HCT116 (cell line): Measurements from ENCODE around the gene UBASH3B. TPM values are rescaled to one million over a fixed set of nuclear protein-coding genes. Genes with fewer than 3 reads are reported as not detected.

Experiments used
- ATAC-seq: fragments of 200-7000 bp; cut with Tn5 transposase; 2 replicates; pipeline ENCODE4 v1.9.1; 2020; ENCODE audit warnings: mild to moderate bottlenecking, moderate library complexity
- BruUV-seq: library from RNA; stranded (reverse); fragments of 400-500 nt; replicated peaks from 2 replicates; lab custom pipeline; 2021; lab: Mats Ljungman, UMichigan
- CTCF ChIA-PET: fragments of 300-600 bp; sonication (Branson Sonifier 250); formaldehyde crosslinking; loops from one replicate; lab custom pipeline; 2021; ENCODE audit warnings: antibody characterized with exemption; lab: Charles Lee
- POLR2A ChIA-PET: fragments of 300-600, 350-600 bp; sonication (Branson Sonifier 250); formaldehyde crosslinking; loops from one replicate; lab custom pipeline; 2021; ENCODE audit warnings: antibody characterized with exemption; lab: Charles Lee
- RAD21 ChIA-PET, 2 experiments: fragments of 300-600 bp; sonication (Branson Sonifier 250); formaldehyde crosslinking; loops; one replicate each; lab custom pipeline; 2023; ENCODE audit warnings: low total read pairs in 2 of 2; ENCODE audit not compliant: uncharacterized antibody in 2 of 2, unreplicated experiment in 2 of 2, low non-redundant PET in 1 of 2; lab: Charles Lee
- DNase-seq: peaks from one replicate; pipeline ENCODE4 v3.0.0-alpha.2; 2010; ENCODE audit warnings: low read depth, low spot score
- H2AFZ ChIP-seq: fragments of 200-600 bp; shearing (Covaris generic), sonication (generic); 2 replicates; pipeline ENCODE4 v1.6.1; 2017; ENCODE audit warnings: low read depth, mixed run types, mixed read lengths, antibody characterized with exemption, low read length; ENCODE audit not compliant: poor library complexity, severe bottlenecking
- H3K27ac ChIP-seq: 2 replicates; pipeline ENCODE4 v1.5.1; 2012; ENCODE audit warnings: low read depth, low read length
- H3K27me3 ChIP-seq: fragments of 200-600 bp; sonication (generic); 2 replicates; pipeline ENCODE4 v1.6.1; 2016; ENCODE audit warnings: mixed run types, low read length, mixed read lengths; ENCODE audit not compliant: insufficient read depth
- H3K36me3 ChIP-seq, 2 experiments: fragments of 200-500 bp in 1 of 2; fragments of 200-600 bp in 1 of 2; sonication (Bioruptor generic) in 1 of 2; sonication (generic) in 1 of 2; 2 replicates each; pipeline versions ENCODE4 v1.5.1 to v1.6.1; 2014 to 2016; ENCODE audit warnings: low read length in 2 of 2, inconsistent platforms in 1 of 2, mixed read lengths in 1 of 2, mixed run types in 1 of 2; ENCODE audit not compliant: insufficient read depth in 2 of 2, control insufficient read depth in 1 of 2
- H3K4me1 ChIP-seq, 2 experiments: fragments of 200-600 bp in 1 of 2; sonication (generic) in 1 of 2; 2 replicates each; pipeline versions ENCODE4 v1.5.1 to v1.6.1; 2012 to 2017; ENCODE audit warnings: low read length in 2 of 2, inconsistent platforms in 1 of 2, mild to moderate bottlenecking in 1 of 2, mixed read lengths in 1 of 2, mixed run types in 1 of 2, moderate library complexity in 1 of 2; ENCODE audit not compliant: insufficient read depth in 2 of 2, control insufficient read depth in 1 of 2
- H3K4me2 ChIP-seq: fragments of 200-600 bp; sonication (generic); 2 replicates; pipeline ENCODE4 v1.6.1; 2017; ENCODE audit warnings: mixed run types, low read length, mixed read lengths
- H3K4me3 ChIP-seq, 2 experiments: fragments of 200-600 bp in 1 of 2; sonication (generic) in 1 of 2; replicated peaks in 1 of 2; 2 replicates each; pipeline ENCODE4 v1.5.1; 2011 to 2016; ENCODE audit warnings: low read length in 2 of 2, control low read depth in 1 of 2, low read depth in 1 of 2, mild to moderate bottlenecking in 1 of 2, mixed read lengths in 1 of 2, mixed run types in 1 of 2
- H3K79me2 ChIP-seq: fragments of 200-600 bp; sonication (generic); 2 replicates; pipeline ENCODE4 v1.6.1; 2017; ENCODE audit warnings: mild to moderate bottlenecking, mixed run types, low read length, moderate library complexity, mixed read lengths; ENCODE audit not compliant: insufficient read depth
- H3K9ac ChIP-seq: fragments of 200-600 bp; sonication (generic); 2 replicates; pipeline ENCODE4 v1.6.1; 2016; ENCODE audit warnings: low read length, mixed read lengths
- H3K9me2 ChIP-seq: fragments of 200-600 bp; sonication (generic), shearing (Covaris generic); 2 replicates; pipeline ENCODE4 v1.6.1; 2017; ENCODE audit warnings: mixed run types, mild to moderate bottlenecking, moderate library complexity; ENCODE audit not compliant: insufficient read depth
- H3K9me3 ChIP-seq, 2 experiments: fragments of 200-500 bp in 1 of 2; fragments of 200-600 bp in 1 of 2; sonication (Bioruptor generic) in 1 of 2; sonication (generic) in 1 of 2; 2 replicates each; pipeline ENCODE4 v1.6.1; 2014 to 2017; ENCODE audit warnings: low read length in 2 of 2, mixed read lengths in 2 of 2, inconsistent platforms in 1 of 2, low read depth in 1 of 2, mild to moderate bottlenecking in 1 of 2, mixed run types in 1 of 2, moderate library complexity in 1 of 2; ENCODE audit not compliant: control insufficient read depth in 1 of 2, insufficient read depth in 1 of 2
- H4K20me1 ChIP-seq: fragments of 200-600 bp; sonication (generic), shearing (Covaris generic); 2 replicates; pipeline ENCODE4 v1.6.1; 2017; ENCODE audit warnings: mixed run types, mild to moderate bottlenecking, moderate library complexity; ENCODE audit not compliant: insufficient read depth
- CEBPB ChIP-seq: IDR thresholded peaks from 2 replicates; pipeline ENCODE4 v1.6.1; 2012; ENCODE audit warnings: low read depth
- EGR1 ChIP-seq: IDR thresholded peaks from 2 replicates; pipeline ENCODE4 v1.6.1; 2012; ENCODE audit warnings: low read depth
- EZH2phosphoT487 ChIP-seq: fragments of 200-600 bp; IDR thresholded peaks from 2 replicates; pipeline ENCODE4 v1.6.1; 2018; ENCODE audit warnings: antibody characterized with exemption, borderline replicate concordance
- FOSL1 ChIP-seq: IDR thresholded peaks from 2 replicates; pipeline ENCODE4 v1.6.1; 2012; ENCODE audit warnings: low read depth
- POLR2A ChIP-seq: IDR thresholded peaks from 2 replicates; pipeline ENCODE4 v1.7.0; 2011; ENCODE audit warnings: borderline replicate concordance; ENCODE audit not compliant: insufficient read depth, insufficient read length; ENCODE audit errors: extremely low read depth
- RAD21 ChIP-seq: IDR thresholded peaks from 2 replicates; pipeline ENCODE4 v1.6.1; 2012; ENCODE audit warnings: low read depth, mild to moderate bottlenecking
- SIN3A ChIP-seq: IDR thresholded peaks from 2 replicates; pipeline ENCODE4 v1.6.1; 2012; ENCODE audit warnings: low read depth
- SRF ChIP-seq: IDR thresholded peaks from 2 replicates; pipeline ENCODE4 v1.6.1; 2012; ENCODE audit warnings: low read depth
- TCF7L2 ChIP-seq: IDR thresholded peaks from 2 replicates; pipeline ENCODE4 v1.7.0; 2011; ENCODE audit warnings: borderline replicate concordance, inconsistent platforms; ENCODE audit not compliant: insufficient read depth, insufficient read length; ENCODE audit errors: extremely low read depth
- YY1 ChIP-seq: IDR thresholded peaks from 2 replicates; pipeline ENCODE4 v1.6.1; 2011; ENCODE audit warnings: low read length, low read depth, moderate library complexity, mild to moderate bottlenecking; ENCODE audit not compliant: insufficient replicate concordance; ENCODE audit errors: extremely low read depth
- ZBTB33 ChIP-seq: IDR thresholded peaks from 2 replicates; pipeline ENCODE4 v1.6.1; 2011; ENCODE audit warnings: mild to moderate bottlenecking, low read length, moderate library complexity; ENCODE audit not compliant: insufficient replicate concordance; ENCODE audit errors: extremely low read depth
- ZFX ChIP-seq: fragments of 450-650 bp; IDR thresholded peaks from 2 replicates; pipeline ENCODE4 v1.6.1; 2017
- ZNF274 ChIP-seq: fragments of 200-500 bp; sonication (Bioruptor generic); IDR thresholded peaks from 2 replicates; pipeline ENCODE4 v1.6.1; 2014; ENCODE audit warnings: mild to moderate bottlenecking, low read depth, low read length, inconsistent platforms
- intact Hi-C: fragments of 100-400 bp; cut with micrococcal nuclease; formaldehyde crosslinking; loops from 2 replicates; pipeline ENCODE4 v1.10.0; 2022
- total RNA-seq: library from RNA; stranded (reverse); gene quantifications from one replicate; pipeline ENCODE4 v1.2.1, GENCODE V29; 2021; ENCODE audit not compliant: unreplicated experiment
- TF ChIP-seq, protein P1 (sequence below), 3 experiments: fragments of 200-600 bp in 1 of 3; sonication (generic) in 1 of 3; IDR thresholded peaks in 2 of 3; conservative IDR thresholded peaks in 1 of 3; 2 replicates each; pipeline ENCODE4 v1.5.1; 2012 to 2017; ENCODE audit warnings: low read depth in 2 of 3, low read length in 2 of 3, antibody characterized with exemption in 1 of 3, borderline replicate concordance in 1 of 3, control low read depth in 1 of 3, mild to moderate bottlenecking in 1 of 3, mixed read lengths in 1 of 3, mixed run types in 1 of 3, moderate library complexity in 1 of 3; ENCODE audit not compliant: insufficient read depth in 1 of 3

The UBASH3B gene
- total RNA-seq, 1 experiment from 2014 or later, result 40.3 TPM

DNA sequence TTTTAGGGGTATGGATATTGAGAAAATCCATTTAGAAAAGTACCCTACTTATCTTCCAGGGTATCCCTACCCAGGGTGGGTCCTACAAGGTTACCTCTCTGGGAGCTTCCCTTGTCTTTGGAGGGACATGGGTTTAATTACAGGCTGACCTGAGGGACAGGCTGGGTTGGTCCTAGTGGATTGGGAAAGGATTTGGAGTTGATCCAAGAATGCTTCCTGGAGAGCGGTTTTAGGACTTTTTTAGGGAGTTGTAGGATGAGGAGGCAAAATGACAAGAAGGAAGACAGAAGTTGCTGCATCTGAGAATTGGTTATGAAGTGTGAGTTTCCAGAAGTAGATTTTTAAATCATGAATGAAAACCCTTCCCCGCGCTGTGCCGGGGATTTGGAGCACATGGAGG is 121.0 kb downstream of the UBASH3B start:
- POLR2A ChIA-PET, result no interaction called here

GRCh38 chr11:122777343-122777742 is 121.8 kb downstream of the UBASH3B start:
- Histone ChIP-seq H3K9me2 (no peaks in the 10 kb centered on the region), H2AFZ (no peak overlapping the region), H3K36me3 (no peaks in the 10 kb centered on the region; a peak in 1 of 4 replicates), H3K79me2 (no peaks in the 10 kb centered on the region), H4K20me1 (no peaks in the 10 kb centered on the region), H3K27ac (no peak overlapping the region), H3K27me3 (no peaks in the 10 kb centered on the region), H3K9me3 (no peaks in the 10 kb centered on the region), H3K4me1 (peaks cover 0 to 6% of the 10 kb centered on the region in 2 experiments; a peak in 2 of 4 replicates), H3K4me3 (no peak overlapping the region), H3K4me2 (no peak overlapping the region), H3K9ac (no peak overlapping the region)
- ChIA-PET CTCF (no interaction called here), RAD21 (no interaction called here), POLR2A (no interaction called here)
- DNase-seq (no peak), ATAC-seq (no peak)
- intact Hi-C loops, result no loop called here
- no TSS peak for BruUV-seq
- TF ChIP-seq TCF7L2, result no peak
- no peak for TF ChIP-seq EZH2phosphoT487
- TF ChIP-seq RAD21, result no peak
- no peak for TF ChIP-seq CEBPB
- TF ChIP-seq, protein P1, sequence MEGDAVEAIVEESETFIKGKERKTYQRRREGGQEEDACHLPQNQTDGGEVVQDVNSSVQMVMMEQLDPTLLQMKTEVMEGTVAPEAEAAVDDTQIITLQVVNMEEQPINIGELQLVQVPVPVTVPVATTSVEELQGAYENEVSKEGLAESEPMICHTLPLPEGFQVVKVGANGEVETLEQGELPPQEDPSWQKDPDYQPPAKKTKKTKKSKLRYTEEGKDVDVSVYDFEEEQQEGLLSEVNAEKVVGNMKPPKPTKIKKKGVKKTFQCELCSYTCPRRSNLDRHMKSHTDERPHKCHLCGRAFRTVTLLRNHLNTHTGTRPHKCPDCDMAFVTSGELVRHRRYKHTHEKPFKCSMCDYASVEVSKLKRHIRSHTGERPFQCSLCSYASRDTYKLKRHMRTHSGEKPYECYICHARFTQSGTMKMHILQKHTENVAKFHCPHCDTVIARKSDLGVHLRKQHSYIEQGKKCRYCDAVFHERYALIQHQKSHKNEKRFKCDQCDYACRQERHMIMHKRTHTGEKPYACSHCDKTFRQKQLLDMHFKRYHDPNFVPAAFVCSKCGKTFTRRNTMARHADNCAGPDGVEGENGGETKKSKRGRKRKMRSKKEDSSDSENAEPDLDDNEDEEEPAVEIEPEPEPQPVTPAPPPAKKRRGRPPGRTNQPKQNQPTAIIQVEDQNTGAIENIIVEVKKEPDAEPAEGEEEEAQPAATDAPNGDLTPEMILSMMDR (IDR thresholded peaks at IDR 0.05 in 2 of 3, conservative IDR thresholded peaks at IDR 0.05 in 1 of 3; ENCODE audit: borderline replicate concordance in 1 of 3, insufficient read depth in 1 of 3, low read depth in 2 of 3, low read length in 2 of 3), result no peak
- TF ChIP-seq ZBTB33, result no peak
- no peak for TF ChIP-seq SRF

More for the DNA sequence above, 121.0 kb downstream of the UBASH3B start:
- ChIA-PET RAD21 (no interaction called here), CTCF (no interaction called here)
- H3K27me3 ChIP-seq, result no peaks in the 10 kb centered on the region
- no peak overlapping the region for H3K4me3 ChIP-seq
- DNase-seq, result no peak
- intact Hi-C loops, result no loop called here
- peaks cover 0 to 6% of the 10 kb centered on the region in 2 experiments; a peak in 2 of 4 replicates for H3K4me1 ChIP-seq
- no peaks in the 10 kb centered on the region for H3K9me2 ChIP-seq
- no peak overlapping the region for H2AFZ ChIP-seq
- no peaks in the 10 kb centered on the region for H3K79me2 ChIP-seq
- H4K20me1 ChIP-seq, result no peaks in the 10 kb centered on the region
- TF ChIP-seq POLR2A (no peak), EZH2phosphoT487 (no peak), ZNF274 (no peak), RAD21 (no peak), FOSL1 (no peak), SIN3A (no peak), ZFX (no peak), EGR1 (no peak), YY1 (no peak)
- TF ChIP-seq, protein P1 (IDR thresholded peaks at IDR 0.05 in 2 of 3, conservative IDR thresholded peaks at IDR 0.05 in 1 of 3; ENCODE audit: borderline replicate concordance in 1 of 3, insufficient read depth in 1 of 3, low read depth in 2 of 3, low read length in 2 of 3), result no peak
- H3K36me3 ChIP-seq, result no peaks in the 10 kb centered on the region; a peak in 1 of 4 replicates
- H3K4me2 ChIP-seq, result no peak overlapping the region
- ATAC-seq, result no peak
- no TSS peak for BruUV-seq
- H3K9me3 ChIP-seq, result no peaks in the 10 kb centered on the region
- H3K9ac ChIP-seq, result no peak overlapping the region
- no peak overlapping the region for H3K27ac ChIP-seq
